Liver (tissue), 9 donors: ENCODE results near the gene BMAL2. TPM values are rescaled to one million over a fixed set of nuclear protein-coding genes. Genes with fewer than 3 reads are reported as not detected.

Experiments
- DNase-seq: peaks from one replicate; pipeline ENCODE4 v3.0.0-alpha.2; 2017; ENCODE audit warnings: low spot score
- H3K27ac ChIP-seq, 2 donors: one replicate each; pipeline ENCODE4 v1.7.0; 2013; ENCODE audit warnings: inconsistent platforms in 2 of 2, low read length in 2 of 2, control low read depth in 1 of 2, low read depth in 1 of 2, mild to moderate bottlenecking in 1 of 2
- H3K27me3 ChIP-seq, 4 donors: one replicate each; pipeline versions ENCODE4 v1.6.1 to v1.7.0; 2013; ENCODE audit warnings: low read length in 3 of 4, inconsistent platforms in 1 of 4, mild to moderate bottlenecking in 1 of 4, moderate library complexity in 1 of 4; ENCODE audit not compliant: control insufficient read depth in 4 of 4, insufficient read depth in 4 of 4
- H3K36me3 ChIP-seq, 4 donors: one replicate each; pipeline versions ENCODE4 v1.6.1 to v1.7.0; 2013; ENCODE audit warnings: low read length in 3 of 4, mild to moderate bottlenecking in 3 of 4, low read depth in 1 of 4, moderate library complexity in 1 of 4; ENCODE audit not compliant: control insufficient read depth in 4 of 4, insufficient read depth in 3 of 4
- H3K4me1 ChIP-seq, 4 donors: one replicate each; pipeline versions ENCODE4 v1.6.1 to v1.7.0; 2013; ENCODE audit warnings: low read length in 3 of 4, mild to moderate bottlenecking in 3 of 4, moderate library complexity in 1 of 4; ENCODE audit not compliant: control insufficient read depth in 4 of 4, insufficient read depth in 4 of 4
- H3K4me3 ChIP-seq, 3 donors: one replicate each; pipeline versions ENCODE4 v1.6.1 to v1.7.0; 2013; ENCODE audit warnings: low read length in 3 of 3, control low read depth in 1 of 3, low read depth in 1 of 3, mild to moderate bottlenecking in 1 of 3
- H3K9ac ChIP-seq, 2 donors: one replicate each; pipeline ENCODE4 v1.7.0; 2013; ENCODE audit warnings: low read length in 2 of 2, mild to moderate bottlenecking in 2 of 2, moderate library complexity in 2 of 2, control low read depth in 1 of 2, low read depth in 1 of 2
- H3K9me3 ChIP-seq, 4 donors: one replicate each; pipeline versions ENCODE4 v1.6.1 to v1.7.0; 2013; ENCODE audit warnings: low read length in 3 of 4; ENCODE audit not compliant: control insufficient read depth in 4 of 4
- CTCF ChIP-seq: fragments of 150-350 bp; IDR thresholded peaks from 2 replicates; pipeline ENCODE4 v1.5.1; 2017; ENCODE audit warnings: improper control_type of control experiment, low read depth, low read length; ENCODE audit not compliant: missing input control
- FOXA1 ChIP-seq: IDR thresholded peaks from 2 replicates; pipeline ENCODE4 v1.6.1; 2016; ENCODE audit warnings: antibody characterized with exemption
- FOXA2 ChIP-seq: IDR thresholded peaks from 2 replicates; pipeline ENCODE4 v1.6.1; 2016; ENCODE audit warnings: antibody characterized with exemption
- GABPA ChIP-seq, 2 donors: IDR thresholded peaks in 1 of 2; conservative IDR thresholded peaks in 1 of 2; 2 replicates each; pipeline ENCODE4 v1.6.1; 2016; ENCODE audit warnings: antibody characterized with exemption in 2 of 2, mild to moderate bottlenecking in 1 of 2, moderate library complexity in 1 of 2
- HNF4A ChIP-seq, 2 donors: conservative IDR thresholded peaks; 2 replicates each; pipeline ENCODE4 v1.6.1; 2016; ENCODE audit warnings: antibody characterized with exemption in 2 of 2, mild to moderate bottlenecking in 2 of 2
- JUND ChIP-seq, 2 donors: IDR thresholded peaks; 2 replicates each; pipeline ENCODE4 v1.6.1; 2016; ENCODE audit warnings: antibody characterized with exemption in 2 of 2
- MAX ChIP-seq: IDR thresholded peaks from 2 replicates; pipeline ENCODE4 v1.6.1; 2016; ENCODE audit warnings: antibody characterized with exemption
- NR2F2 ChIP-seq: IDR thresholded peaks from 2 replicates; pipeline ENCODE4 v1.6.1; 2016; ENCODE audit warnings: antibody characterized with exemption
- REST ChIP-seq: IDR thresholded peaks from 2 replicates; pipeline ENCODE4 v1.6.1; 2016; ENCODE audit warnings: antibody characterized with exemption, mild to moderate bottlenecking
- RXRA ChIP-seq, 2 donors: IDR thresholded peaks; 2 replicates each; pipeline ENCODE4 v1.6.1; 2017 to 2018; ENCODE audit warnings: antibody characterized with exemption in 2 of 2, mild to moderate bottlenecking in 1 of 2
- SP1 ChIP-seq: IDR thresholded peaks from 2 replicates; pipeline ENCODE4 v1.6.1; 2018; ENCODE audit warnings: antibody characterized with exemption, mild to moderate bottlenecking
- YY1 ChIP-seq: IDR thresholded peaks from 2 replicates; pipeline ENCODE4 v1.6.1; 2016; ENCODE audit warnings: antibody characterized with exemption, mild to moderate bottlenecking
- WGBS: extraction: QIAGEN DNeasy Blood & Tissue Kit; methylation state at CpG from one replicate; pipeline ENCODE4 v1.1.7; 2013; 5-methylcytosine and 5-hydroxymethylcytosine counted together
- polyA plus RNA-seq, 2 donors: library from polyadenylated mRNA; stranded (reverse) in 1 of 2; unstranded in 1 of 2; fragments of 200-250 nt in 1 of 2; fragments of >200 nt in 1 of 2; fragmentation: Nextera tagmentation in 1 of 2; extraction: Ambion mirVana in 1 of 2; gene quantifications; one replicate each; pipeline versions ENCODE4 v1.2.1 to v1.2.3, GENCODE V29; 2013 to 2015
- total RNA-seq, 2 donors: library from RNA; depleted of rRNA; stranded (reverse); fragments of >200 nt; gene quantifications; one replicate each; pipeline ENCODE4 v1.2.3, GENCODE V29; 2014
- TF ChIP-seq, protein P1 (sequence below): IDR thresholded peaks from 2 replicates; pipeline ENCODE4 v1.6.1; 2016; ENCODE audit warnings: antibody characterized with exemption
- TF ChIP-seq, protein P2 (sequence below): IDR thresholded peaks from 2 replicates; pipeline ENCODE4 v1.6.1; 2016; ENCODE audit warnings: antibody characterized with exemption
- donor health status: healthy.
- donor health status: healthy.
- donor health status: healthy.
- donor health status: healthy.
- donor health status: healthy.

The BMAL2 gene
- total and polyA plus RNA-seq, 4 donors, result 1.4 to 4.4 (median 1.7) TPM

- Histone ChIP-seq H3K4me3 (no peak overlapping the region), H3K4me1 (no peaks in the 10 kb centered on the region), H3K27me3 (no peaks in the 10 kb centered on the region), H3K27ac (no peak overlapping the region), H3K9ac (no peak overlapping the region), H3K36me3 (no peaks in the 10 kb centered on the region), H3K9me3 (no peaks in the 10 kb centered on the region)
- TF ChIP-seq CTCF, result no peak
- TF ChIP-seq FOXA2, result no peak
- no peak for TF ChIP-seq SP1
- TF ChIP-seq, protein P1, sequence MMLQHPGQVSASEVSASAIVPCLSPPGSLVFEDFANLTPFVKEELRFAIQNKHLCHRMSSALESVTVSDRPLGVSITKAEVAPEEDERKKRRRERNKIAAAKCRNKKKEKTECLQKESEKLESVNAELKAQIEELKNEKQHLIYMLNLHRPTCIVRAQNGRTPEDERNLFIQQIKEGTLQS, result no peak
- TF ChIP-seq RXRA (IDR thresholded peaks at IDR 0.05), result no peak
- TF ChIP-seq, protein P2, sequence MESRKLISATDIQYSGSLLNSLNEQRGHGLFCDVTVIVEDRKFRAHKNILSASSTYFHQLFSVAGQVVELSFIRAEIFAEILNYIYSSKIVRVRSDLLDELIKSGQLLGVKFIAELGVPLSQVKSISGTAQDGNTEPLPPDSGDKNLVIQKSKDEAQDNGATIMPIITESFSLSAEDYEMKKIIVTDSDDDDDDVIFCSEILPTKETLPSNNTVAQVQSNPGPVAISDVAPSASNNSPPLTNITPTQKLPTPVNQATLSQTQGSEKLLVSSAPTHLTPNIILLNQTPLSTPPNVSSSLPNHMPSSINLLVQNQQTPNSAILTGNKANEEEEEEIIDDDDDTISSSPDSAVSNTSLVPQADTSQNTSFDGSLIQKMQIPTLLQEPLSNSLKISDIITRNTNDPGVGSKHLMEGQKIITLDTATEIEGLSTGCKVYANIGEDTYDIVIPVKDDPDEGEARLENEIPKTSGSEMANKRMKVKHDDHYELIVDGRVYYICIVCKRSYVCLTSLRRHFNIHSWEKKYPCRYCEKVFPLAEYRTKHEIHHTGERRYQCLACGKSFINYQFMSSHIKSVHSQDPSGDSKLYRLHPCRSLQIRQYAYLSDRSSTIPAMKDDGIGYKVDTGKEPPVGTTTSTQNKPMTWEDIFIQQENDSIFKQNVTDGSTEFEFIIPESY, result no peak
- TF ChIP-seq JUND (IDR thresholded peaks at IDR 0.05), result no peak
- TF ChIP-seq MAX, result no peak
- TF ChIP-seq YY1, result no peak
- no peak for TF ChIP-seq GABPA (IDR thresholded peaks at IDR 0.05 in 1 of 2, conservative IDR thresholded peaks at IDR 0.05 in 1 of 2)
- no peak for TF ChIP-seq FOXA1
- TF ChIP-seq REST, result no peak
- TF ChIP-seq NR2F2, result no peak
- no peak for DNase-seq
- WGBS, result 95% methylated on average over 2 of the region's 2 CpGs
These were observed 22.9 kb downstream of the BMAL2 start for GRCh38 chr12:27355486-27355885.

- H3K27ac ChIP-seq, result no peak overlapping the region
- no peak for DNase-seq
- no peaks in the 10 kb centered on the region for H3K4me1 ChIP-seq
- WGBS, result 96% methylated on average over 1 of the region's 1 CpG
- H3K27me3 ChIP-seq, result no peaks in the 10 kb centered on the region
- no peak overlapping the region for H3K4me3 ChIP-seq
- no peaks in the 10 kb centered on the region for H3K9me3 ChIP-seq
- no peak overlapping the region for H3K9ac ChIP-seq
- no peaks in the 10 kb centered on the region for H3K36me3 ChIP-seq
- TF ChIP-seq CTCF, result no peak
- TF ChIP-seq JUND (IDR thresholded peaks at IDR 0.05), result no peak
- TF ChIP-seq SP1, result no peak
- no peak for TF ChIP-seq NR2F2
- no peak for TF ChIP-seq GABPA (IDR thresholded peaks at IDR 0.05 in 1 of 2, conservative IDR thresholded peaks at IDR 0.05 in 1 of 2)
- TF ChIP-seq REST, result no peak
- TF ChIP-seq HNF4A (conservative IDR thresholded peaks at IDR 0.05), result no peak
- TF ChIP-seq, protein P2, result no peak
- no peak for TF ChIP-seq MAX
- no peak for TF ChIP-seq FOXA2
These were observed 23.3 kb downstream of the BMAL2 start for GRCh38 chr12:27355979-27356378.
